SK-N-SH treated with all-trans-retinoic acid at 6 μM for 48 hours (cell line): Measurements from ENCODE around the gene MYO5B.

Source experiments
- ESRRG ChIP-seq: fragments of 250-450 bp; sonication (Bioruptor Pico); IDR thresholded peaks from 2 replicates; pipeline ENCODE4 v1.6.1; 2021; ENCODE audit warnings: mild to moderate bottlenecking
- ZC3H10 ChIP-seq: fragments of 250-450 bp; sonication (Bioruptor Pico); IDR thresholded peaks from 2 replicates; pipeline ENCODE4 v1.5.1; 2021; ENCODE audit warnings: mild to moderate bottlenecking, moderate library complexity

DNA sequence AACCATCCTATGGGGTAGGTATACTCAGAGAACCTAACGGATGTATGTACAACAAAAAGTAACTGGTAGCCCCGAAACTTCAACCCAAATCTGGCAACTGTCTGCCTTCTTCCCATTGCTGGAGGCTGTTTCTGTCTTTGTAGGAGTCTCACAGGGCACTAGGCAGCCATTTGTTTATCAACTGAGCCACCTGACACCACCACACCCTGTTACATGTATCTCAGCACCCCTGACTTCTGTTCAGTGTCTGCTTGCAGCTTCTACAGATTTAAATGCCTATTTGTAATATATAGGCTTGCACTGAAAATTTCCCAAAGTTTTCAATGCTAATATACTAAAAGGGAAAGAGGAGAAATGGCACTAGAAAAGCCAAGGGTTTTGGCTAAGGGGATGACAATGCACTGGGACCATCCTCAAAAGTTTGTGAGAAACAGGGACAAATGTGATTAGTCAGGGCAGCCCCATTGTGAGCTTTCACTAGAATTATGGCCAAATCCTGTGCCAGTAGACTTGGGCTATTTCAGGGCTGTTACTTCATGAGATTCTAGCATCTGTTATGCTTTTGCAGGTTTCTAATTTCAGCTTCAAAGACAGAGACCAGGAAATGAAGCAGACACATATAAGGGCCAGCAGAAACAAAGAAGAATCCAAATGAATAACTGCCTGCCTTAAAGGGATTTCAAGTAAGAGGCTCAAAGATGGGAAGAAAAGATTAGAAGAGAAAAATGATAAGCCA is 103.3 kb downstream of the MYO5B start:
- TF ChIP-seq ESRRG (CRISPR knock-in tag) (no peak), ZC3H10 (CRISPR knock-in tag) (no peak)
